Non-pigmented ciliary epithelial cell (primary cell): ENCODE data around the gene CCL25.
"Not testable (repeated sequence)": the region's sequence is repeated elsewhere in the genome, so short reads cannot be mapped to it uniquely, and the experiment has no call there.

Source experiments
- DNase-seq: peaks from one replicate; pipeline ENCODE4 v3.0.0-alpha.2; 2010; ENCODE audit warnings: low read depth

CCL25 gene

DNA sequence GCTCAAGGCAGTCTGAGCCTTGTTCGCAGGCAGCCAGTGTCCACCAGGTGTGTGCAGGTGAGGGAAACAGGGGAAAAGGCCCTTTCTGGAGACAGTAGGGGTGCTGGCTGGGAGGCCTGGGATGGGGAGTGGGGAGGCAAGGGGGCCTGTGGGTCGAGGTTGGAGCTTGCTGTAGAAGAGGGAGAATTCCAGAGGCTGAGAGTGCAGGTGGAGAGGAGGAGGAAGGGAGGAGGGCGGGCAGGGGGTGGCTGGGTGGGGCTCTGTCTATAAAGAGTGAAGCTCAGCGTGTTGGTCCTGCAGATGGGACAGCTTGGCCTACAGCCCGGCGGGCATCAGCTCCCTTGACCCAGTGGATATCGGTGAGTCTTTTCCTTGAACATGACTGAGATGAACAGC is at the start of gene CCL25:
Gene CCL25 (plus strand): TSS at position 297 of the 396 bp plus-strand sequence. CDS start 290 bp downstream, outside the sequence.
- DNase-seq: no peak

DNA sequence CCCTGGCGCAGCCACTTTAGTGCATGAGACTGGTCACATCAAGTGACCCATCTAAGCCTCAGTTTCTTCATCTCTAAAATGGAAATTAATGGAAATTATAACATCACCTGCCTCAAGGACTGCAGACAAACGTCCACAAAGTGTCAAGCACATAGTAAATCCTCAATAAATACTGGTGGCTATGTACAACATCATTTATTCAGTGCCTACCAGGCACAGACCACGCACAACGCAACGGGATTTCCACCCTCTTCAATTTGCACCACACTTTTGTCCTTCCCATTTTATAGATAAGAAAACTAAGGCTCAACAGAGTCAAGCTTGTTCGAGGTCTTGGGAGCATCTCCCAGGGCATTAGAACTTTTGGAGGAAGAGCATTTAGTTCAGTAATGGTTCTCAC is 48.6 kb upstream of the CCL25 start:
- DNase-seq: no peak

DNA sequence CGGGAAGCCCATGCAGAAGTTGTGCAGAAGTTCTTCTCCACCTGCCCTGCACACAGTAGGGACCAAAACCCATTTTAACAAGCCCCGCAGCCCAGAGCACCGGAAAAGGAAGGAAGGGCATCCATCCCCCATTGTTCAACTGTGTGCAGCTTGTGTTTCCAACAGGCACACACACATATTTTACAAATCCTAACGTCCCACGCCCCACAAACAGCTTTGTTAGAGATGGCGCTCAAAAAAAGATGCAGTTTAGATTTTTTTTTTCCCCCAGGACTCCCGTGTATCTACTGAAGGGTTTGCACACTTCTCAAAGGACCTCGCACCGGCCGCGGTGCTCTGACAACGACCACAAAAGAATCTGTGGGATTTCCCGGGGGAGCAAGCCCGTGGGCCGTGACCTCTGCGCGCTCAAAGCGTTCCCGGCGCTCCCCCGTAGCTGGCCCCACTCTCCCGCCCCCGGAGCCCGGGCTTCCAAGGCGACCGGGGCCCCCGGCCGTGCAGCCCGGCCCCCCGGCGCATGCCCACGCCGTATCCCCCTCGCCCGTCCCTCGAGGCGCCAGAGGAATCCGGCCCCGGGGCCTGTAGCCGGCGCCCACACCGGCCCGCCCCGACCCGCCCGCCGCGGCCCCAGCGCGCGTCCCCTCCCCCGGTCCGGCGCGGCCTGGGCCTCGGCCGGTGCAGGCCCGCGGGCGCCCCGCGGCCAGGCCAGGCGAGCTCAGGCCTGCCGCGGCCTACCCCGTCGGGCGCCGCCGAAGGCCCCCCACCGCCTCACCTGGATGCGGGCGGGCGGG is 47.6 kb upstream of the CCL25 start:
- DNase-seq: no peak

- DNase-seq: no peak
These were observed 46.9 kb upstream of the CCL25 start, which contains the start of gene ELAVL1 for GRCh38 chr19:8005534-8006256. Gene ELAVL1, minus strand, starts transcription at chr19:8005641. Its CDS starts 13,826 bp downstream, at chr19:7991815.

- no peak for DNase-seq
These were observed 34.8 kb upstream of the CCL25 start for GRCh38 chr19:8017808-8018207.

- no peak for DNase-seq
These were observed 31.9 kb upstream of the CCL25 start for GRCh38 chr19:8020681-8021080.

DNA sequence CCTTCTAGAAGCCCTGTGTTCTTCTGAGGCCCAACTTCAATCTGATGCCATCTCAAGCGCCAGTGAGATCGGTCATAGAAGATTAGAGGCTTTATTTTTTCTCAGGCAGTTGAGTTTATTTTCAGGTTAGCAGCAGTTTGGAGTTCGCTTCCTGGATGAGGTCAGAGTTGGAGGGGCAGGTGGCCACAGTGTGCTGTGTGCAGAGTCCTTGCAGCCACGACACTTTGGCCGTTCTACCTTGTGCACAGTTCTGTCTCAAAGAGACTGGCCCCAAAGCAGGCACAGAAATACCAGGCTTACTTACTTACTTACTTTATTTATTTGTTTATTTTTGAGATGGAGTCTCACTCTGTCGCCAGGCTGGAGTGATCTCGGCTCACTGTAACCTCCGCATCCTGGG is 31.2 kb upstream of the CCL25 start:
- no peak for DNase-seq

DNA sequence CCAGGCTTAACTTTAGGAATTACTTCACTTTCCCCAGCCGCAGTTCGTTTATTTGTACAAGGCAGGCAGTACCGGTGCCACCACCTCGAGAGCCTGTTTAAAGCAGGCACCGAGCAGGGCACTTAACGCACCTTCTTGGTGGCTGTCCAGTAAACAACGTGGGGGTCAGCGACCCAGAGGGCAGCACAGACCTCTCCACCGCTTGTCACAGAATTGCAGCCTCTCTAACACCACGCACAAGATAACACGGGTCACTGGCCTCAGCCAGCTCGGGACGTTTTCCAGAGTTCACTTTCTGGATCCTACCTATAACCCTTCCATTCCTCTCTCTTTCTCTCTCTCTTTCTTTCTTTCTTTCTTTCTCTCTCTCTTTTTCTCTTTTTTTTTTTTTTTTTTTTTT is 30.3 kb upstream of the CCL25 start:
- DNase-seq: no peak

DNA sequence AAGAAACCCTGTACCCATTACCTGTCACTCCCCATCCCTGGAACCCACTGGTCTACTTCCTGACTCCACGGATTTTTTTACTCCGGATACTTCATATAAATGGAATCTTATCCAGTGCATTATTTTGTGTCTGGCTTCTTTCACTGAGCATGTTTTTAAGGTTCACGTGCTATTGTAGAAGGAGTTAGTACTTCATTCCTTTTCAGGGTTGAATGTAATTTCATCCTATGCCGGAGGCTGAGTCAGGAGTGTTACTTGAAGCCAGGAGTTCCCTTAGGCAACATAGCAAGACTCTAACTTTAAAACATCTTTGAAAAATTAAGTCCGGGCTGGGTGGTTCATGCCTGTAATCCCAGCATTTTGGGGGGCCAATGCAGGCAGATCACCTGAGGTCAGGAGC is 29.2 kb upstream of the CCL25 start:
- DNase-seq: no peak

DNA sequence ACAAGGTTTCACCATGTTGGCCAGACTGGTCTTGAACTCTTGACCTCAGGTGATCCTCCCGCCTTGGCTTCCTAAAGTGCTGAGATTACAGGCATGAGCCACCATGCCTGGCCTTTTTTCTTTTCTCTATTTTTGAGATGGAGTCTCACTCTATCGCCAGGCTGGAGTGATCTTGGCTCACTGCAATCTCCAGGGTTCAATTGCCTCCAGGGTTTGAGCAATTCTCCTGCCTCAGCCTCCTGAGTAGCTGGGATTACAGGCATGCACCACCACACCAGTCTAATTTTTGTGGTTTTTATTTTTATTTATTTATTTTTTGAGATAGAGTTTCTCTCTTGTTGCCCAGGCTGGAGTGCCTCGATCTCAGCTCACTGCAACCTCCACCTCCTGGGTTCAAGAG is 28.3 kb upstream of the CCL25 start:
- DNase-seq: not testable (repeated sequence)

- no peak for DNase-seq
These were observed 27.2 kb upstream of the CCL25 start for GRCh38 chr19:8025316-8025715.

DNA sequence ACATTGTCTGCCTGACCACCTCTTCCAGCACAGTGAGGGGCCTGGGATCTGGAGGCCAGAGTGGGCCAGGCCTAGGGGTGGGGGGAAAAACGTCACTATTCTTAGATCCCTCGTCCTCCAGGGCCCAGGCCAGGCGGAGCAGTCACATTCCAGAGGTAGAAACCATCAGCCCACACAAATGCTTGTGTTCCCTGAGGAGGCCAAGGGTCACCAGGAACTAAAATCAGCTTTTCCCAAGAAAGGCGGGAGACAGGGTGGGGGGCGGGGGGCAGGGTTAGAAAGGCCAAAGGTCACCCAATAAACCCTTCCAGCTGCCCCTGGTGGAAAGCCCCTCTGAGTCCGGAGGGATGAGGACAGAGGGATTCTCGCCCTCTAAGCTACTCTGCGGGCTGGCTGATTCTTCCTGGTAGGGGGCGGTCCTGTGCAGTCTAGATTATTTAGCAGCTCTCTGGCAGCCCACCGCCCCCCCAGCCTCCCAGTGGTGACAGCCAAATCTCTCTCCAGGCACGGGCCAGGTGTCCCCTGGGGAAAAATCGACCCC is 23.5 kb upstream of the CCL25 start:
- no peak for DNase-seq

GRCh38 chr19:8030960-8031359 is 21.6 kb upstream of the CCL25 start:
- DNase-seq: no peak

DNA sequence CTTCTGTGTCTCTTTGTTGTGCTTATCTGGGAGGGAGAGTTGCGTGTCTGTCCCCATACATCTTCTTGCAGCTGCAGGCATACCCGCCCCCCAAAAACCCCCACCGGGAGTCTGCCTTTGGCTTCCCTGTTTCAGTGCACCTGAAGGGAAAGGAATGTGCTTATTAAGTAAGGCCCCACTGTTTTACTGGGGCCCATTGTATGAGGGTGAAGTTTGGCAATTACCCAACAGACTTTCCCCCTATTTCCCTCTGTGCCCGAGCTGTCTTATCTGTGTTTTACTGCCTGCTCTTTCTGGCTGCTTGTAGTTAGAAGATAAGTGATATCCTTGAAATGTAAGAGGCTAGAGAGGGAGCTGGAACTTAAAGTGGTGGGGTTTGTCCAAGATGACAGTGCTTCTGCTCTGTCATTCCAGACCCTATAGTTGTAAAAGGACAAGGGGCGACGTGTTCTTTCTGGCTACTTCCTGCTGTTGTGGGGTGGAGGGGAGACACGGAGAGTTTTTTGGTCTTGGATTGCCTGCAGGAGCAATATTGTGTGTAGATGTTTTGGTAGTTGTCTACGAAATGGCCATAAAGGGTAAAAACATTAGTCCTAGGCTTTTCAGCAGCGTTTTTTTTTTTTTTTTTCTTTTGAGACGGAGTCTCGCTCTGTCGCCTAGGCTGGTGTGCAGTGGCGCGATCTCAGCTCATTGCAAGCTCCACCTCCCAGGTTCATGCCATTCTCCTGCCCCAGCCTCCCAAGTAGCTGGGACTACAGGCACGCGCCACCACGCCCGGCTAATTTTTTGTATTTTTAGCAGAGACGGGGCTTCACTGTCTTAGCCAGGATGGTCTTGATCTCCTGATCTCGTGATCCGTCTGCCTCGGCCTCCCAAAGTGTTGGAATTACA is 19.0 kb upstream of the CCL25 start:
- DNase-seq: not testable (repeated sequence)

DNA sequence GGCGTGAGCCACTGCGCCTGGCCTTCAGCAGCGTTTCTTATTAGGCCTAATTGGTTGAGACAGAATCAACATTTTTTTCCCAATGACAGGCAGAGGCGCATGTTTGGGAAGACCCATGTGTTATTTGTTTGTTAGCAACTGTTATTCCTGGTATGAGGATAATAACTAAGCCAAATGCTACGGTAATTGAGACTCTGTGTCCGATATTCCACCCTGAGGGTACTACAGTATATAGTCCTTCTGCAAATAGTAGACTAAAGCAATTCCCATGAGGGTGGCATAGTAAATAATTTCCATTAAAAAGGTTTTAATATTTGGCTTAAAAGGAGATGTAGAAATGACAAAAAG is 18.4 kb upstream of the CCL25 start:
- no peak for DNase-seq

DNA sequence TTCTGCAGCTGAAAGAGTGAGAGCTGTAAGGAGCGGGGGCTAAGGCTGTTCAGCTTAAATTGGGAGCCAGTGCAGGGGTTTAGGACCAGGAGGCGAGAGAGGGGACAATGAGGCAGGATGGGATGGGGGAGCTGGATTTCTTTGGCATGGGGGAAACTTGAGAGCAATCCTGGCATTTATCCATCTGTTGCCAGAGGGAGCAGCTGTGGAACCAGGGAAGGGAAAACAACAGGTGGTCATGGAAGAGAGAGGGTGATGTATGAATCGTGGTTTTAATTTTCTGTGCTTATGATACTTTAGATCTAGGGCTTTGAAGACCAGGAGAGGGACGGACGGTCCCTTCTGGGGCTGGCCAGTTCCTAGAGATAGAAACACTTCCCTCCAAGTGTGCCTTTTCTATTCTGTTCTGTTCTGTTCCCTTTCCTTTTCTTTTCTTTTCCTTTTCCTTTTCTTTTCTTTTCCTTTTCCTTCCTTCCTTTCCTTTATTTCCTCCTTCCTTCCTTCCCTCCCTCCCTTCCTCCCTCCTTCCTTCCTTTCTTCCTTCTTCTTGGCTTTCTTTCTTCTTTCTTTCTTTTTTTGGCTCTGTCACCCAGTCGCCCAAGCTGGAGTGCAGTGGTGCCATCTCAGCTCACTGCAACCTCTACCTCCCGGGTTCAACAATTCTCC is 16.0 kb upstream of the CCL25 start:
- DNase-seq: no peak

DNA sequence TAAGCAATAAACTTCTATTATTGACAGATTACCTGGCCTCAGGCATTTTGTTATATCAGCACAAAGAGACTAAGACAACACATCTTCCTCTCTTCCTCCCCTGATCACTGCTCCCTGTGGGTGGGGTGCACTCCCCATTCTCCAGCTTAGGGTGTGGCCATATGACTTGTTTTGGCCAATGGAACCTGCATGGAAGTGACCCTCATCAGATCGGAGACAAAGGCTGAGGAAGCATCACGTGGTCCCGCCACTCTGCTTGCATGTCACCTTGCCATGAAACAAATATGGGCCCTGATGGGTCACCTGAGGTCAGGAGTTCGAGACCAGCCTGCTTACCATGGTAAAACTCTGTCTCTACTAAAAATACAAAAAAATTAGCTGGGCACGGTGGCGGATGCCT is 13.7 kb upstream of the CCL25 start:
- no peak for DNase-seq

GRCh38 chr19:8039231-8039630 is 13.3 kb upstream of the CCL25 start:
- DNase-seq: no peak

DNA sequence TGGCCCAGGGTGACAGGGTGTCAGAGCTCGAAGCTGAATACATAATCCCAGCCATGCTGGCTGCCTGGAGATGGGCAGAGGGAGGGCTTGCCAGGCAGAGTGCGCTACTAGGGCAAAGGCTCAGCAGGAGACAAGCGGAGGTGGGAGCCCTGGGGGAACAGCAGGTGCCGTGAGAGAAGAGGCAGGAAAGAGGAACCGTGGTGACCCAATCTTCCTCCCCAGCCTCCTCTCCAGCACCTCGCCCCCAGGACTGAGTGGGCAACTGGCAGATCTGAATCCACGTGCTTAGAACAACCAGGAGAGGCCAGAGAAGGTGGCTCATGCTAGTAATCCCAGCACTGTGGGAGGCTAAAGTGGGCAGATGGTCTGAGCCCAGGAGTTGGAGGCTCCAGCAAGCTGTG is 11.0 kb upstream of the CCL25 start:
- DNase-seq: no peak

DNA sequence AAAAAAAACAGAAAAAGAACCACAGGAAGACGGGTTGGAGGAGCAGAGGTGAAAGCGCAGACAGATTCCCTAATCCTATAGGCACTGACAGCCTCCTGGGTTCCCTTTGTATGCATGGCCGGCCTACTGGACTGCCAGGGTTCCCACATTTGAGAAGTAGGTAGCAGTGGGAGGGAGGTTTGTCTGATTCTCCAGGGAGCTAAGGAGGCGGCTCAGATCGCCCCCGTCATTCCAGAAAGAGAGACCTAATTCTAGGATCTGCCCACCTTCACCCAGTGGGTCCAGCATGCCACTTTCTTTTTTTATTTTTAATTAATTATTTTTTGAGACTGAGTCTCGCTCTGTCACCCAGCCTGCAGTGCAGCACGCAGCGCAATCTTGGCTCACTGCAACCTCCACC is 9.7 kb upstream of the CCL25 start:
- no peak for DNase-seq

DNA sequence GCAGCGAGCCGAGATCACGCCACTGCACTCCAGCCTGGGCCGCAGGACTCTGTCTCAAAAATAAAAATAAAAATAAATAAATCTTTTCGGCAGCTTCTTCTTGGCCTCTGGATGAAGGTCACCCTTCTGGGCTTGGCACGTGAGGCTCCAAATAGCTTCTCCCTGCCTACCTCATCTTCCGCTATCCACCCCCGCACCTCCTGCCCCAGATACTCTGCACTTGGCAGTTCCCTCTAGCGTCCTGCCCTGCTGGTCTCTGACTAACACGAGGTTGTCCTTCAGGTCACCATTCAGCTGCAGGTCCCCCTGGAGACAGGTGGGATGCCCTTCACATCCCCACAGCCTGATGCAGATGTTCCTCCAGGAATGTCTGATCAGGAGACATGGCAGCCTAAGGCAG is 8.5 kb upstream of the CCL25 start:
- no peak for DNase-seq
